ENCODE data around the gene DCC.

- TF ChIP-seq, protein P1, sequence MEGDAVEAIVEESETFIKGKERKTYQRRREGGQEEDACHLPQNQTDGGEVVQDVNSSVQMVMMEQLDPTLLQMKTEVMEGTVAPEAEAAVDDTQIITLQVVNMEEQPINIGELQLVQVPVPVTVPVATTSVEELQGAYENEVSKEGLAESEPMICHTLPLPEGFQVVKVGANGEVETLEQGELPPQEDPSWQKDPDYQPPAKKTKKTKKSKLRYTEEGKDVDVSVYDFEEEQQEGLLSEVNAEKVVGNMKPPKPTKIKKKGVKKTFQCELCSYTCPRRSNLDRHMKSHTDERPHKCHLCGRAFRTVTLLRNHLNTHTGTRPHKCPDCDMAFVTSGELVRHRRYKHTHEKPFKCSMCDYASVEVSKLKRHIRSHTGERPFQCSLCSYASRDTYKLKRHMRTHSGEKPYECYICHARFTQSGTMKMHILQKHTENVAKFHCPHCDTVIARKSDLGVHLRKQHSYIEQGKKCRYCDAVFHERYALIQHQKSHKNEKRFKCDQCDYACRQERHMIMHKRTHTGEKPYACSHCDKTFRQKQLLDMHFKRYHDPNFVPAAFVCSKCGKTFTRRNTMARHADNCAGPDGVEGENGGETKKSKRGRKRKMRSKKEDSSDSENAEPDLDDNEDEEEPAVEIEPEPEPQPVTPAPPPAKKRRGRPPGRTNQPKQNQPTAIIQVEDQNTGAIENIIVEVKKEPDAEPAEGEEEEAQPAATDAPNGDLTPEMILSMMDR (IDR thresholded peaks at IDR 0.05) = no peak
- no peak for TF ChIP-seq POLR2A (IDR thresholded peaks at IDR 0.05)
Observed at GRCh38 chr18:53496028-53496427, 1156.0 kb downstream of the DCC start.

Data from testis (tissue), 2 donors.